Lung microvascular endothelial cell (primary cell): ENCODE measurements around the gene KATNAL1. TPM values are rescaled to one million over a fixed set of nuclear protein-coding genes. Genes with fewer than 3 reads are reported as not detected.
"Not testable (repeated sequence)": the region's sequence is repeated elsewhere in the genome, so short reads cannot be mapped to it uniquely, and the experiment has no call there.

Source experiments
- DNase-seq, 2 donors: peaks; one replicate each; pipeline versions ENCODE4 v3.0.0 to v3.0.0-alpha.2; 2010; ENCODE audit warnings: low read depth in 2 of 2
- total RNA-seq: library from RNA; depleted of rRNA; stranded (reverse); fragments of >200 nt; gene quantifications from 2 replicates; pipeline ENCODE4 v1.2.1, GENCODE V29; 2014

Gene KATNAL1
- total RNA-seq, 1 donor from 2014 or later = 12.1 TPM

GRCh38 chr13:30292325-30292724 lies 15.0 kb downstream of the KATNAL1 start:
- no peak for DNase-seq

GRCh38 chr13:30290812-30291436 lies 16.4 kb downstream of the KATNAL1 start:
- no peak for DNase-seq

GRCh38 chr13:30289533-30289932 lies 17.8 kb downstream of the KATNAL1 start:
- no peak for DNase-seq

GRCh38 chr13:30286059-30286458 lies 21.3 kb downstream of the KATNAL1 start:
- not testable (repeated sequence) for DNase-seq

GRCh38 chr13:30276178-30276577 lies 31.2 kb downstream of the KATNAL1 start:
- no peak for DNase-seq

GRCh38 chr13:30274083-30274482 lies 33.3 kb downstream of the KATNAL1 start:
- no peak for DNase-seq

- DNase-seq = not testable (repeated sequence)
Measured at GRCh38 chr13:30270035-30270434, 37.3 kb downstream of the KATNAL1 start.

- no peak for DNase-seq
Measured at GRCh38 chr13:30268673-30269072, 38.7 kb downstream of the KATNAL1 start.

GRCh38 chr13:30266756-30267155 lies 40.6 kb downstream of the KATNAL1 start:
- no peak for DNase-seq

GRCh38 chr13:30259149-30259733 lies 48.1 kb downstream of the KATNAL1 start:
- DNase-seq = not testable (repeated sequence)

- no peak for DNase-seq
Measured at GRCh38 chr13:30257468-30258099, 49.8 kb downstream of the KATNAL1 start.

GRCh38 chr13:30256713-30257467 lies 50.5 kb downstream of the KATNAL1 start:
- DNase-seq = no peak

- peak in 1 of 2 donors; percentile 8 for DNase-seq
Measured at GRCh38 chr13:30255696-30256095, 51.7 kb downstream of the KATNAL1 start.

- no peak for DNase-seq
Measured at GRCh38 chr13:30253830-30254229, 53.5 kb downstream of the KATNAL1 start.

GRCh38 chr13:30247406-30247805 lies 59.9 kb downstream of the KATNAL1 start:
- no peak for DNase-seq

GRCh38 chr13:30241532-30241931 lies 65.8 kb downstream of the KATNAL1 start:
- no peak for DNase-seq

- no peak for DNase-seq
Measured at GRCh38 chr13:30240608-30241007, 66.7 kb downstream of the KATNAL1 start.

GRCh38 chr13:30235216-30235615 lies 72.1 kb downstream of the KATNAL1 start:
- DNase-seq = no peak

GRCh38 chr13:30234619-30235162 lies 72.7 kb downstream of the KATNAL1 start:
- peak; percentile 45 to 76 for DNase-seq

GRCh38 chr13:30224732-30225131 lies 82.6 kb downstream of the KATNAL1 start:
- DNase-seq = peak in 1 of 2 donors; percentile 52

- DNase-seq = peak in 1 of 2 donors; percentile 51
Measured at GRCh38 chr13:30222254-30222653, 85.1 kb downstream of the KATNAL1 start.

GRCh38 chr13:30216111-30216510 lies 91.2 kb downstream of the KATNAL1 start:
- peak; percentile 16 to 64 for DNase-seq
